ENCODE measurements around the gene SCCPDH. TPM values are rescaled to one million over a fixed set of nuclear protein-coding genes. Genes with fewer than 3 reads are reported as not detected.
"Not testable (repeated sequence)": the region's sequence is repeated elsewhere in the genome, so short reads cannot be mapped to it uniquely, and the experiment has no call there.

Gene SCCPDH
- total RNA-seq, 2 donors from 2014 or later = 25.1 to 28.9 TPM

GRCh38 chr1:246720814-246721213, 3.4 kb upstream of the SCCPDH start:
- WGBS, 2 experiments (ENCODE audit: insufficient coverage in 1 of 2, insufficient read length in 1 of 2) = 87 to 91% methylated on average over 3 to 6 of the region's 7 CpGs
- not testable (repeated sequence) for H3K36me3 ChIP-seq (ENCODE audit: control insufficient read depth, insufficient read depth, low read length); DNase-seq; H3K36me3 Mint-ChIP-seq (ENCODE audit: low read depth); H3K4me3 ChIP-seq (ENCODE audit: low read length); H3K27me3 ChIP-seq (ENCODE audit: control insufficient read depth, insufficient read depth, low read length, poor library complexity, severe bottlenecking); H3K4me1 ChIP-seq (ENCODE audit: control insufficient read depth, insufficient read depth, low read length); H3K9ac ChIP-seq (ENCODE audit: extremely low read depth, low read length, poor library complexity, severe bottlenecking); H3K9me3 ChIP-seq (ENCODE audit: control insufficient read depth, low read length); H3K4me1 Mint-ChIP-seq; H3K27ac ChIP-seq (ENCODE audit: low read depth, low read length); H3K27ac Mint-ChIP-seq; H3K4me3 Mint-ChIP-seq
- Mint-ChIP-seq H3K9me3 (peaks cover 28% of the 10 kb centered on the region), H3K27me3 (ENCODE audit: insufficient read depth) (peaks cover 20% of the 10 kb centered on the region)

- Mint-ChIP-seq H3K9me3 (peaks cover 31% of the 10 kb centered on the region), H3K4me3 (no peak overlapping the region), H3K27me3 (ENCODE audit: insufficient read depth) (peaks cover 13% of the 10 kb centered on the region), H3K27ac (no peak overlapping the region), H3K36me3 (ENCODE audit: low read depth) (peaks cover 16% of the 10 kb centered on the region), H3K4me1 (peaks cover 7% of the 10 kb centered on the region)
- Histone ChIP-seq H3K36me3 (ENCODE audit: control insufficient read depth, insufficient read depth, low read length) (peaks cover 14% of the 10 kb centered on the region), H3K27me3 (ENCODE audit: control insufficient read depth, insufficient read depth, low read length, poor library complexity, severe bottlenecking) (no peaks in the 10 kb centered on the region), H3K4me3 (ENCODE audit: low read length) (no peak overlapping the region), H3K27ac (ENCODE audit: low read depth, low read length) (no peak overlapping the region), H3K9me3 (ENCODE audit: control insufficient read depth, low read length) (peaks cover 11% of the 10 kb centered on the region), H3K9ac (ENCODE audit: extremely low read depth, low read length, poor library complexity, severe bottlenecking) (no peak overlapping the region), H3K4me1 (ENCODE audit: control insufficient read depth, insufficient read depth, low read length) (no peaks in the 10 kb centered on the region)
- 97% methylated on average over 3 of the region's 4 CpGs; no CpG with 5 or more reads in 1 of the 2 experiments for WGBS, 2 experiments (ENCODE audit: insufficient coverage in 1 of 2, insufficient read length in 1 of 2)
- TF ChIP-seq CTCF (conservative IDR thresholded peaks at IDR 0.05) = no peak
- no peak for DNase-seq
Measured at GRCh38 chr1:246722720-246723119, 1.5 kb upstream of the SCCPDH start.

DNA sequence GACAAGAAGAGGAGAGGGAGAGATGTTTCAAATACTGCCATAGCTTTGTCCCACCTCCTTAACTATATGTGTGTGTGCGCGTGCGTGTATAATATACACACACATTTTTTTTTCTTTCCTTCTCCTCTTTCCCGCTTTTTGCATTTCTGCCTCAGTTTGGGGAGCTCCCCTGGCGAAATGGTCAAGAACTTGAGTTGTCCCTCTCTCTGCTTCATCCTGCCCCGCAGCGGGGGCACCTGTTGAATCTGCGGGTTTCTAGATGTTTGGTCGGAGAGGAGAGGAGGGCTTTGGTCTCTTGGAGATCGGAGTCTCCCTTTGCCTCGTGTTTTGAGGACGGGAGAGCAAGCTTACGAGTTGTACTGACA, 504 bp downstream of the SCCPDH start:
- Mint-ChIP-seq H3K9me3 (peaks cover 43% of the 10 kb centered on the region), H3K36me3 (ENCODE audit: low read depth) (peaks cover 35% of the 10 kb centered on the region), H3K4me1 (peaks cover 7% of the 10 kb centered on the region), H3K27me3 (ENCODE audit: insufficient read depth) (peaks cover 9% of the 10 kb centered on the region), H3K4me3 (peak overlapping the region; percentile 76), H3K27ac (peak overlapping the region; percentile 53)
- Histone ChIP-seq H3K27me3 (ENCODE audit: control insufficient read depth, insufficient read depth, low read length, poor library complexity, severe bottlenecking) (no peaks in the 10 kb centered on the region), H3K27ac (ENCODE audit: low read depth, low read length) (no peak overlapping the region), H3K9ac (ENCODE audit: extremely low read depth, low read length, poor library complexity, severe bottlenecking) (peak overlapping the region; percentile 49), H3K4me3 (ENCODE audit: low read length) (peak overlapping the region; percentile 84), H3K9me3 (ENCODE audit: control insufficient read depth, low read length) (peaks cover 29% of the 10 kb centered on the region), H3K4me1 (ENCODE audit: control insufficient read depth, insufficient read depth, low read length) (no peaks in the 10 kb centered on the region), H3K36me3 (ENCODE audit: control insufficient read depth, insufficient read depth, low read length) (peaks cover 32% of the 10 kb centered on the region)
- DNase-seq = peak; percentile 65
- no peak for TF ChIP-seq CTCF (conservative IDR thresholded peaks at IDR 0.05)
- WGBS, 2 experiments (ENCODE audit: insufficient coverage in 1 of 2, insufficient read length in 1 of 2) = 17% methylated on average over 13 of the region's 13 CpGs; no CpG with 5 or more reads in 1 of the 2 experiments

GRCh38 chr1:246725191-246725590, 982 bp downstream of the SCCPDH start:
- no peaks in the 10 kb centered on the region for H3K27me3 ChIP-seq (ENCODE audit: control insufficient read depth, insufficient read depth, low read length, poor library complexity, severe bottlenecking)
- H3K4me3 ChIP-seq (ENCODE audit: low read length) = peak overlapping the region; percentile 84
- peaks cover 40% of the 10 kb centered on the region for H3K36me3 Mint-ChIP-seq (ENCODE audit: low read depth)
- peaks cover 34% of the 10 kb centered on the region for H3K9me3 ChIP-seq (ENCODE audit: control insufficient read depth, low read length)
- WGBS, 2 experiments (ENCODE audit: insufficient coverage in 1 of 2, insufficient read length in 1 of 2) = 93 to 99% methylated on average over 8 to 9 of the region's 9 CpGs
- H3K4me1 ChIP-seq (ENCODE audit: control insufficient read depth, insufficient read depth, low read length) = no peaks in the 10 kb centered on the region
- H3K36me3 ChIP-seq (ENCODE audit: control insufficient read depth, insufficient read depth, low read length) = peaks cover 36% of the 10 kb centered on the region
- H3K27me3 Mint-ChIP-seq (ENCODE audit: insufficient read depth) = peaks cover 9% of the 10 kb centered on the region
- DNase-seq = no peak
- no peak for TF ChIP-seq CTCF (conservative IDR thresholded peaks at IDR 0.05)
- peak overlapping the region; percentile 76 for H3K4me3 Mint-ChIP-seq
- H3K9ac ChIP-seq (ENCODE audit: extremely low read depth, low read length, poor library complexity, severe bottlenecking) = no peak overlapping the region
- H3K4me1 Mint-ChIP-seq = peaks cover 7% of the 10 kb centered on the region
- peaks cover 43% of the 10 kb centered on the region for H3K9me3 Mint-ChIP-seq
- no peak overlapping the region for H3K27ac ChIP-seq (ENCODE audit: low read depth, low read length)
- peak overlapping the region; percentile 53 for H3K27ac Mint-ChIP-seq

All from endodermal cell (in vitro differentiated cells).